Stimulated activated CD4-positive, alpha-beta T cell treated with anti-CD3 and anti-CD28 coated beads, Interleukin-15, amount 100 ng/mL, for 48 hours (primary cell): Measurements from ENCODE around the gene DYRK1B.
"Not testable (repeated sequence)": the region's sequence is repeated elsewhere in the genome, so short reads cannot be mapped to it uniquely, and the experiment has no call there.

ENCODE experiments used
- DNase-seq, 2 donors: peaks; one replicate each; pipeline ENCODE4 v3.0.0-alpha.2; 2020; ENCODE audit warnings: low read depth in 2 of 2

Gene DYRK1B

DNA sequence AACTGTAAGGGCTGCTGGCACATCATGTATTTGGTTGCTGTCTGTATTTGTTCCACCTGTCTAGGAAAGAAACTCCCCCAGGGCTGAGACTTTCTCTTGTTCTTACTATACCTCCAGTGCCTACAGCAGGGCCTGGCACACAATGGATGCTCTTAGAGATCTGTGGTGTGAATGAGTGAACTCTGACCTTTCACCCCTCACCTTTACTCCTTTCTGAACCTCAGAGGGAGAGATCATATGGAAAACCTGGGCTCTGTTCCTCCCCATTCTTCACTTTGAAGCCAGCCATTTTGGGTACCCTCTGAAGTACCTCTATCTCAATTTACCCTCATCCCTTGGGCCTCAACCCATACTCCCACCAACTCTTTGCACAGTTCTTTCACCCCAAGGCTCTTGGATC, 3.1 kb downstream of the DYRK1B start:
- DNase-seq: no peak

DNA sequence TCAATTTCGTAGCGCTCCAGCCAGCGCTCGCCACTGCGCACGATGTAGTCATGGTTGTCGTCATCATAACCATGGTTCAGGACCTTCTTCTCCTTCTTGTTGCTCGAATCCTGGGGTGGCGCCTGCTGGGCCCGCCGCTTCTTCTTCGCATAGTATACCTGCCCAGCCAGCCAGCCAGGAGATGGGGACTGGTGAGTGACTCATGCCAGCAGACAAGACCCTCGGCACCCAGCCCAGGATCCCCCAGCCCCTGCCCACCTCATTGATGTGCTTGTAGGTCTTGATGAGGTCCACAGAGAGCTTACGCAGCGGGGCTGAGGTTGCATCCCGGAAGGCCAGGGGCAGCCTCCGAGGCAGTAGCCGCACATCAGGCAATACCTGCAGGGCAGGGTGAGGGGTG, 3.6 kb downstream of the DYRK1B start:
- DNase-seq: no peak

DNA sequence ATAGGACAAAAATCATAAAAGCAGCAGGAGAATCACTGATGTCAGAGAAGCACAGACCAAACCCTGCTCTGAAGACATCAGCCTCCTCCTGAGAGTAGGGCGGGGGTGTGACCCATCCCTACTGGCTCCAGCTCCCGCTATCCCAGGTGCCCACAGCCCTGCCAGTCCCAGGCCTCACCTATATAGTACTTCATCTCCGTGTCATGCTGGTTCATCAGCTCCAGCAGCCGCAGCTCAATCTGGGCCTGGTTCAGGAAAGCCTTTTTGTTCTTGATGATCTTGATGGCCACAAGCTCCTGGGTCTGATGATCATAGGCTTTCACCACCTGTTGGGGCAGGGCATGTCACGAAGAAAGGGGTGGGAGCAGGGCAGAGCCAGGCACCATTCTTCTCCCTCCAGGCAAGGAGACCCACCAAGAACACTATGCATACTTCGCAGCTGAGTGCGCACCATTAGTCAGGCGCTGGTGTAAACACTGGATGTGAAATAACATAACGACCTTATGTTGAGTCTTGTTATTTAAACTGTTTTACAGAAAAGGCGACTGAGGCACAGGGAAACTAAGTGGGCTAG, 4.2 kb downstream of the DYRK1B start:
- DNase-seq: no peak

DNA sequence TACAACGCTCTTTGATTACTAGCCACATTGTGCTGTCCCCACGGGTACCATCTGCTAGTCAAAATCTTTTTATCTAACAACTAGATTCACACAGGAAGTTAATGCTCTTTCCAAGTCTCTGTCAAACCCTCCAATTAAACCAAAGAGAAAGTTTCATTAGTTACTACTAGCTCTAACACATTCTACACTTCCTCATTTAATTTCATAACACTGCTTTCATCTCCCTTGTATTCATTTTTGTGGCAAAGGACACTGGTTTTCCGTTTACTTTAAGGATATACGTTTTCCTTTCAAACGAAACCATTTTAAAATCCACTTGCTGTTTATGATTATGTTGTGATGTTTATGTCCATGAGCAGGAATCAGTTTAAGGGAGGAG, 5.3 kb downstream of the DYRK1B start:
- DNase-seq: no peak

DNA sequence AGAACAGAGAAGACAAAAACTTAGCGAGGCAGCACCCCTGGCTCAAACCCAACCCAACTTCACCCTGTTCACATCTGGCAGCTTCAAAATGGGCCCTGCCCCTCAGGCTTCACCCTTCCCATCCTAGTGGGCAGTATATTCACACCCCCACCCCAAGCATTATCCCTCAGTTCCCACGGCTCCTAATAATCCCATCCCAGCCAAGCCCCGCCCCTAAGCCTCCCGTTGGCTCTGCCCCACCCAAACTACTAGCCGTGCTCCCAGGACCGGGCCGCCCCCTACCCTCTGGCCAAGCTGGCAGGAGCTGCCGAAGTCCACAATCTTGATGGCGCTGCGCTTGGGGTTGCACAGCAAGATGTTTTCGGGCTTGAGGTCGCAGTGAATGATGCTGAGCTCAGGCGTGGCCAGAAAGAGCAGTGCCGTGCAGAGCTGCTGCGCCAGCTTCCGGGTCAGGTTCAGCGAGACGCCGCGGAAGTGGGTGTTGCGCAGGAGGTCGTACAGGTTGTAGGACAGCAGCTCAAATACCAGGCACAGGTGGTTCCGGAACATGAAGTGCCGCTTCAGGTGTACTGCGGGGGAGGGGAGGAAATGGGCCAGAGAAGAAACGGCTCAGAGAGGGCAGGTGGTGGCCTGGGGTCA, 5.8 kb downstream of the DYRK1B start:
- DNase-seq: no peak

DNA sequence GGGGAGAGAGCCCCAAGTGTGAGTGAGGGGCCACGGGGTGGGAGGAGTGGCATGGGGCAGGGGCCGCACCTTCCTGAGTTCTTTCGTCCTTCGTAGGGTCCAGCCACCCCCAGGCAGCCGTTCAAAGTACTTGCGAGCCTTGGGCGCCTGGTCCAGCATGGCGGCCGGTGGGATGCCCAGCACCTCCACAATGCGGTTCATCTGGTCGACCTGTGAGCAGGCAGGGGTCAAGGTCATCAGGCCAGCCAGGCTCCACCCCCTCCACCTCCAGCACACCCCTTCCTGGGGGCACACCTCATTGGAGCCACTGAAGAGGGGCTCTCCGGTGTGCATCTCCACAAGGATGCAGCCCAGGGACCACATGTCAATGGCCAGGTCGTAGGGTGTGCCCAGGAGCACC, 6.7 kb downstream of the DYRK1B start:
- no peak for DNase-seq

DNA sequence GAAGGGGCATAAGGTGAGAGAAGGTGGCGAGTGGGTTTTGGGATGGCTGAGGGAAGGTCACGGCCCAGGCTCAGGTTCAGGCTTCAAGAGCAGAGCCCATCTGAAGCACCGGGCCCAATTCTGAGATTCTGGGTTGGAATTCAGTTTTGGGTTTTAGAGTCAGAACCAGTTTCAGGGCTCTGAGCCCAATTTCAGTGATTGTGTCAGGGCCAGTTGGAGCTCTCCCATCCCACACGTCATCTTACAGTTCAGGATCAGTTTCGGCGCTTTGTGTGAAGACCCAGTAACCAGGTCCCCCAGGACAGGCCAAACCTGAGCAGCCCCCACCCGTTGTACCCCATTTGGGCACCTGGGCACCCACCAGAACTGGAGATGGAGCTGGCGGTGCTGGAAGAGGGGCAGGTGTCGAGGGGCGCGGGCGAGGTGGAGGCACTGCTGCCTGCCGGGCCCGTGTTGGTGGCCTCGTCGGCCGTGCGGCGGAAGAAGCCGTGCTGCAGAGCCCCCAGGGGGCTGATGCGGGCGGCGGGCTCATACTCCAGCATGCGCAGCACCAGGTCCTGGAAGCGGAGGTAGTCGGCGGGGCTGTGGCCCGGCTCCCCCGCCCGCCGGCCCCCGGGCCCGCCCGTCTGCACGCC, 7.5 kb downstream of the DYRK1B start:
- DNase-seq: no peak

DNA sequence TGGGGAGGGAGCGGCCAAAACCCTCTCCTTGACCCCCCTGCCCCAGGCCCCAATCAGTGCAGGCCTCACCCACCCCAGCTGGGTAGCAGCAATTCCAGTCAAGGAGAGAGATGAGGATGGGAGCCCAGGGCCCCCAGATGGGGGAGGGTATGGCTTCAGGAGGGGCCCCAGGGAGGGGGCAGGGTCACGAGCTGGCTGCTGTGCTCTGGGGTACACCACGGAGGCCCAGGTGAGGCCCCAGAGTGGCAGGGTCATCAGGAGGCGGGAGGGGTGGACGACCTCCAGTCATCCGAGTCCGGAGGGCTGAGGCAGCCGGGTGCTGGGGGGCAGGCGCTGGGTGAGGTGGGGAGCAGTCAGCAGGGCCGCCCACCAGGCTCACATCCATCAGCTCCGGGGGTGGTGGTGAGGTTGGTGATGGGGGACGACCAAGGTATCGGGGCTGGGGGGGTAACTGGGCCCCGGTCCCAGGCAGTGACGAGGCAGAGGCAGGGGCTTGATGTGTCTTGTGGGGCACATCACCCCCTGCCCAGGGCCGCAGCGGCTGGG, 8.4 kb downstream of the DYRK1B start:
- no peak for DNase-seq

DNA sequence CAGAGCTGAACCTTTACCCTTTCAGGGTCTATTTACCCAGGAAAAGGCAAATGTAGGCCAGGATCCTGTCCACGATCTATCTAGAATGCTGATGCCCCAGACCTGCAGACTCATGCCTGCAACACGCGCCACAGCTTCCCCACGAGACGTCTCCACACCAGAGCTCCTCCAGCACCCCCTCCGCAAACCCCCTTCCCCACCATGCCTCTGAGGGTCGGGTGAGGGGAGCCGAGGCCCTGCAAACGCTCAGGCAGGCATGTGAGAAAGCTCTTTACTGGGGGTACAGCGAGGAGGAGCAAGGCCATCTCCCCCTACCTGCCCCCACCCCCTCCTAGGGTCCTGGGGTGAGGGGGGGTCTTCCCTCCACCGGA, 8.9 kb downstream of the DYRK1B start:
- DNase-seq: no peak

DNA sequence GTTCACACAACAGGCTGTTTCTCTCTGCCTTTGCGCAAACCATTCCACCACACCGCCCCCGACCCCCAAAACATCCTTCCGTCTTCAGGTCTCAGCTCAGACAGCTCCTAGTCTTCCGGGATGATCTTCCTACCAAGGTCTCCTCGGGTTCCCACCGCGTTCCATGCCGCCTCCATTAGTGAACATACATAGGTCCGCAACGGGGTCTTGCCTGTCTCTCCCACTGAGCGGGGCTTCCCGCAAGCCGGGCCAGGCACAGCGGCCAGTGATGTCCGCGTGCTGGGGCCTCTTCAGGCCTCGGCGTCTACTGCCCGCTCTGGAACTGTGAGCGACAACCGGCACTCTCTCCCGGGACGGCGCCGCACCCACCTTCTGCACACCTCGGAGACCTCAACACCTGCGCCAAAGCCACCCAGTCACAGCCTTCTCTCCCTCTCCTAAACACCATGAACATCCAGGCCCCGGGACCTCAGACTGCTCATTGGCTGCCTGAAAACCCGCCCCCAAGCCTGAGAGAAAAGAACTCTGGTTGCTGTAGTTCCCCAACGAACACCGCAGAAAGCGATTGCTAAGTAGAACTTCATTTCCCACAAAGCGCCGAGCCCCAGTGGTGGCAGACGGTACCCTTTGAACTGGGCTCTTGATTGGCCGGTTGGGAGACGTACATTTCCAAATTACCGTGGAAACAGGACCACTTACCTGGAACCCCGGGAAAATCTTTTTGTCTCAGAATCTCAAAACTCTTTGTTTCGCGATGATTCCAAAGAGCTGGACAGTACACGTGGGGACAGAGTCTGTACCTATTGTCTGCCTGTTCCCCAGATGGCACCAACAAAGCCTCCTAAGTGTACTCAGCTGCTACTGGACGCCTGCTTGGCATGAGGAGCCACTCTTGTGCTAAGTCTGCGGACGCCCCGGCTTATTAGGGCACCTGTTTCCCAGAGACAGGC, 9.5 kb downstream of the DYRK1B start:
- peak; percentile 82 to 85 for DNase-seq

DNA sequence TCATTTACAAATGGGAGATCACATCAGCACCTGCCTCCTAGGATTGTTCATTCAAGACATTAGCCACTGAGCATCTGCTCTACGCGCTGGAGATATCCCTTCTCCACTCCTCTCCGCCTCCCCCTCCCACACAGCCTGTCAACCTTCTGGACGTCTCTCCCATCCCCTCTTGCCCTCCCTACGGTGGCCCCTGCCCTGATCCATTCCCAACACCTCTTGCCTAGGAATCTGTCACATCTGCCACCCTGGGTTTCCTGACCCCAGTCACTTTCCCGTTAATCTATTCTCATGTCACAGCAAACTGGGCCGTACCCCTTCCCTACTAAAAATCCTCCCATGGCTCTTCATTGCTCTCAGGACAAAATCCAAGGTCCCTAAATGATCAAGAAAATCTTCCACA, 10.3 kb downstream of the DYRK1B start:
- no peak for DNase-seq

DNA sequence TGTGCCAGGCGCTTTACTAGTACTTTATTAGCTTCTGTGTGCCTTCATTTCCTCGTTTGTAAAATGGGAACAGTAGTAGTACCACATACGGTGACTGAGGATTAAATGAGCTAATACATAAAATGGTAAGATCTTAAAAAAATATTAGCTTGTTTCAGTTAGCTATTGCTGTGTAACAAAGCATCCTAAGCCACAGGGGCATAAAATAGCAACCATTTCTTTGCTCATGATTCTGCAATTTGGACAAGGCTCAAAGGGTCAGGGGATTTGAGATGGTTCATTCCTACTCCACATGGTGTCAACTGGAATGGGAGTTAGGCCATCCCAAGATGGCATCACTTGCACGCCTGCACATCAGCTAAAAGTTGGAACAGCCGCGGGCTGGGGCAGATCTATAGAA, 13.3 kb downstream of the DYRK1B start:
- no peak for DNase-seq

DNA sequence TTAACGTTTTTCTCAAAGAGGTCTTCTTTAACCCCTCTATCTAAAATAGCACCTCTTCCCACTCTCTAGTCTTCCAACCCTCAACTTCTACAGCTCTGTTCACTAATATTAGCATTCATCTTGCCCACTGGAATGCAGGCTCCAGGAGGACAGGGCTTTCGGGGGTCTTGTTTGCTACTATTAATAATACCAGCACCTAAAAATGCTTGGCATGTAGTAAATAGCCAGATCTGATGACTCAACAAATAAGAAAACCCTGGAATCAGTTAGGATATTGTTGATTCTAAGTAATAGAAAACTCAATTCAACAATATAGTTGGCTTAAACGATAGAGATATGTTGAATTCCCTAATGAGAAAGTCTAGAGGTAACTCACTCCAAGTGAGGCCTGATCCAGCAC, 14.2 kb downstream of the DYRK1B start:
- DNase-seq: no peak

DNA sequence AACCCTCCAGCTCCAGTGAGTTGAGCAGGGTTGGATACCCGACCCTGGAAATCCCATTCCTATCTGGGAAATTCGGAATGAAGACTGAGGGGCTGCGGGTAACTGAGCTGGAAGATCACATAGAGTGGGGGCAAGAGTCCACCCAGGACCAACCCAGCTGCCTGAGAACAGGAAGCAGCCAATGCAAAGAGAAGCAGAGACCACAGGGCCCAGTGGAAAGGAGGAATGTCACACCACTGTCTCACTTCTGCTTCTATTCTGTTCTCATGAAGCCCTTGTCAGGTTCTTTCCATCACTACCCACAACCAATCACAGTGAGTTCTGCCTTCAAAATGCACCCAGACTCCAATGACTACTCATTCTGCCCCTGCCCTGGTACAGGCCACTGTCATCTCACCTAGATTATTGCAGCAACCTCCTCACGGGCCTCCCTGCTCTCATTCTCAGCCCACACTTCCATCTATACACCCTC, 15.3 kb downstream of the DYRK1B start:
- no peak for DNase-seq

DNA sequence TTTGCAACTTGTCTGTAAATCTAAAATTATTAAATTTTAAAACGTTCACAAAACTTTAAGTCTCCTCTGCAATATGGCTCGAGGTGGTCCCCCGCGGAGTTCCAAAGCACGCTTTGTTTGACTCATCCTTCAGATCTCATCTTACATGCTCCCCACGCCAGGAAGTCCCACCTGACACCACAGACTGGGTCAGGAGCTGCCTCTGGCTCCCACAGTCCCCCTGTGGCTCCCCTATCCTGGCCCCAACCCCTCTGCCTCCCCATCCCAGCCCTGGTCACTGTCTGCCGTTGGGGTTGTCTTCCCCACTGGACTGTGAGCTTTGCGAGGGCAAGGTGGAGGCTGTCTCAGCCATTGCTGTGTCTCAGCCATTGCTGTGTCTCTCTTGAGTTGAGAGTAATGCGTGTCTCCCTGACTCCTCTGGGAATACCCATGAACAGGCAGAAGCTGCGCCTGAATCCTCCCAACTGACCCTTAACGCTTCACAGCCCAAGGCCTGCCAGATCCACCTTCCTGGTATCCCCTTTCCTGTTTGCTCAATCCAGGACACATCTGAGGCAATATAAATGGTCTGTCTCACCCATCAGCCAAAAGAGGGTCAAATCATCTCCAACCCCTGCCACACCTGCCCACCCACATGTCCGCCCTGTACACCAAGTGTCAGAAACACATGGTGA, 15.9 kb downstream of the DYRK1B start:
- no peak for DNase-seq

DNA sequence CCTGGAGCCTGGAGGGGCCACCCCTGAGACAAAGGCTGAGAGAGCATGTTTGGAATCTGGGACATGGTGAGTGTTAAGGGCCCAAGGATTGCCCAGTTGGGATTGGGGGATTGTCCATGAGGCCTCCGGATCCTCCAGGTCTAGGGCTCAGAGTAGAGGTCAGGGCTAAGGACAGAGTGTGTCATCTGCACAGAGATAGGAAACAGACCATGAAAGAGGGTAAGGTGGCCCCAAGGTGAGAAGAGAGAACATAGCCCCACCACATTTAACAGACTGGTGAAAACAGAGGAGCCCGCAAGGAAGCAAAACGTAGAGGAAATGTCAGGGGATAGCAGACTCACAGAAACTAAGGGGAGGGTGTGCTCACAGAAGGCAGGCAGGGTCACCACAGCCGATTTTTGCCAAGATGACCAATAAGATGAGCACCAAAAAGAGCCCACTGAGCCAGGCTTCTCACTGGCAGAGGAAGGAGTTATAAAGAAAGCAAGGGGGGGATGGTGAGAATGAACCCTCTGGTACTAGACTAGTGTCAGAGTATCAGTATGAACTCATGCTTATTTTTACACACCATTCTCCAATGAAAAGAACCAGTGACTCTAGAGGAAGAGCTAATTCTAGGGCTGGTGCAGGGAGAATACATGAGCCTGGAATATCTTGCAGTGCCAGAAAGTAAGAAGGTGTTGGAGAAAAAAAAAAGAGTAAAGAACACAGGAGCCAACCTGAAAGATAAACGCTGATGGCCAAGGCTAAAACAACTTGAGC, 17.5 kb downstream of the DYRK1B start:
- no peak for DNase-seq

DNA sequence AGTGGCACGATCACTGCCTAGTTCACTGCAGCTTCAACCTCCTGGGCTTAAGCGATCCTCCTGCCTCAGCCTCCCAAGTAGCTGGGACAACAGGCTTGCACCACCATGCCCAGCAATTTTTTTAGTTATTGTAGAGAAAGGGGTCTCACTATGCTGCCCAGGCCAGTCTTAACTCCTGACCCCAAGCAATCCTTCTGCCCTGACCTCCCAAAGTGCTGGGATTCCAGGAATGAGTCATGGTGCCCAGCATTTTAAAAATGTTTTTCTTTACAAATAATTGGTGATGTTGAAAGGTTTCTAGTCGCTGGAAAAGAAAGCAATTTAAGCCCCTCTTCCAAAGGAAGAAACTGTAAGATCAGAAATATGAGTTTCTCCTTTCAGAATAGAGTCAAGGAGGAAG, 19.4 kb downstream of the DYRK1B start:
- DNase-seq: no peak

DNA sequence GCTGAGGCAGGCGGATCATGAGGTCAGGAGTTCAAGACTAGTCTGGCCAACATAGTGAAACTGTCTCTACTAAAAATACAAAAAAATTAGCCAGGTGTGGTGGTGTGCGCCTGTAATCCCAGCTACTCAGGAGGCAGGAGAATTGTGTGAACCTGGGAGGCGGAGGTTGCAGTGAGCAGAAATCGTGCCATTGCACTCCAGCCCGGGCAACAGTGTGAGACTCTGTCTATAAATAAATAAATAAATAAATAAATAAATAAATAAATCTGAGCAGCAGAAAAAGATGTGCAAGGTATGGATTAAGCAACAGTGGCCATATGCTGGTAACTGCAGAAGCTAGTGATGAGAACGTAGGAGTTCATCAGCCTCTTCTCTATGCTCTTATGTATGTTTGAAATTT, 19.9 kb downstream of the DYRK1B start:
- DNase-seq: not testable (repeated sequence)

DNA sequence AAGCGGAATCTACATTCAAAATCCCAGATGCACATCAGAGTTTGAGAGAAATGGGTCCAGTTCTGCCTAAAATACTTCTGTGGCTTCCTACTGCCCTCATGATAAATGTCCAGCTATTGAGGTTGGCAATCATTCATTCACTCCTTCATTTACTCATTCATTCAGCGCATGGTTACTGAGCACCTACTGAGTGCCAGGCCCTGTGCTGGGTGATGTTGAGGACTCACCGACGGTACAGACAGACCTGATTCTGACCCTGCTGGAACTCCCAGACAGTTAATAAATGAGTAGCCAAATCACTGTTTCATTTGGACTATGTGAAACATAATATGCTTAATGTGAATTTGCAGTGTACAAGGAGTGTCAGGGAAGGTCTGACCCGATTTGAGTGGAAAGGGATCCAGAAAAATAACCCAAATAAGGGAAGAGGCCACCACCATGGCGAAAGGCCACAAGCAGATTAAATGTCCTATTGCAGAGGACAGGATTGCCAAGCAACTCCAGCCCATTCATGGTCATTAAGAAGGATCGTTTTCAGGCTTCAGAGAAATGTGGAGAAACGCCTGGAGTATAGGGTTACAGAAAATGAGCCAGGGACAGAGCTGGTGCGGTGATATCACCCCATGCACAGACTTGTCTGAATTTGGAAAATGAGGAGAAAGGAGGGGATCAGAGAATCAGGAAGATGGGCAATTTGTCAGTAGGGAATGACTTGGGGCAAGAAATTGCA, 20.5 kb downstream of the DYRK1B start:
- DNase-seq: no peak

DNA sequence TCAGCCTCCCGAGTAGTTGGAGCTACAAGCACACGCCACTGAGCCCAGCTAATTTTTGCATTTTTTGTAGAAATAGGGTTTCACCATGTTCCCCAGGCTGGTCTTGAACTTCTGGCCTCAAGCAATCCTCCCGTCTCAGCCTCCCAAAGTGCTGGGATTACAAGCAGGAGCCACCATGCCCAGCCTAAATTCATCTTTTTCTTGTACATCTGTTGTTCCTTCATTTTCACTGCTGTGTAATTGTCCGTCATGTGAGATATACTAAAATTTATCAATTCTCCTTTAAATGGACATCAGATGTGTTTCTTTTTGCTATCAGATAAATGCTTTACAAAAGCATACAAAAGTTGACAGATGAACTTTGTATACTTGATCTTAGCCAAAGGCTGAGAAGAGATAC, 22.9 kb downstream of the DYRK1B start:
- DNase-seq: no peak
